ENCODE measurements around the gene CTNNA3.

- TF ChIP-seq CTCF (IDR thresholded peaks at IDR 0.05) (no peak), POLR2A (IDR thresholded peaks at IDR 0.05) (no peak)
Measured at GRCh38 chr10:67433276-67433675, 262.7 kb downstream of the CTNNA3 start.

Measured in testis (tissue), 2 donors.